Gastroesophageal sphincter (tissue), 4 donors: ENCODE results near the gene NOS1AP. TPM values are rescaled to one million over a fixed set of nuclear protein-coding genes. Genes with fewer than 3 reads are reported as not detected.
A peak's percentile ranks its signal among the peaks of the same experiment; 100 is the strongest.

Source experiments
- ATAC-seq: fragments of 150-250 bp; one replicate; pipeline ENCODE4 v1.9.1; 2016; ENCODE audit warnings: mild to moderate bottlenecking, moderate library complexity
- H3K27ac ChIP-seq, 4 donors: fragments of 200-600 bp; sonication (generic) in 3 of 4; 1 replicate in 3 of 4; 2 replicates in 1 of 4; pipeline ENCODE4 v1.5.1; 2016 to 2019
- H3K27me3 ChIP-seq: fragments of 200-600 bp; sonication (generic); one replicate; pipeline ENCODE4 v1.5.1; 2019
- H3K36me3 ChIP-seq, 2 donors: fragments of 200-600 bp; sonication (generic); one replicate each; pipeline ENCODE4 v1.5.1; 2019; ENCODE audit warnings: control low read depth in 1 of 2
- H3K4me1 ChIP-seq, 3 donors: fragments of 200-600 bp; sonication (generic); 1 replicate in 2 of 3; 2 replicates in 1 of 3; pipeline ENCODE4 v1.5.1; 2016 to 2019; ENCODE audit warnings: control low read depth in 2 of 3
- H3K4me3 ChIP-seq, 2 donors: fragments of 200-600 bp; sonication (generic); one replicate each; pipeline ENCODE4 v1.5.1; 2019; ENCODE audit warnings: mild to moderate bottlenecking in 1 of 2, moderate library complexity in 1 of 2
- H3K9me3 ChIP-seq, 3 donors: fragments of 200-600 bp; sonication (generic); one replicate each; pipeline ENCODE4 v1.5.1; 2017 to 2019; ENCODE audit warnings: control low read depth in 2 of 3
- EP300 ChIP-seq: sonication (generic); formaldehyde crosslinking; IDR thresholded peaks from one replicate; pipeline ENCODE4 v1.6.1; 2017; ENCODE audit warnings: antibody characterized with exemption, mild to moderate bottlenecking
- POLR2A ChIP-seq, 2 donors: fragments of 450-650 bp; IDR thresholded peaks; one replicate each; pipeline ENCODE4 v1.6.1; 2017; ENCODE audit warnings: antibody characterized with exemption in 2 of 2, mild to moderate bottlenecking in 2 of 2, moderate library complexity in 1 of 2
- POLR2AphosphoS5 ChIP-seq: sonication (generic); formaldehyde crosslinking; IDR thresholded peaks from one replicate; pipeline ENCODE4 v1.6.1; 2017; ENCODE audit warnings: antibody characterized with exemption
- WGBS, 2 donors: methylation state at CpG; one replicate each; pipeline ENCODE4 v1.1.5; 2018; ENCODE audit warnings: low coverage in 1 of 2; 5-methylcytosine and 5-hydroxymethylcytosine counted together
- total RNA-seq, 4 donors: library from RNA; depleted of rRNA; stranded (reverse); fragments of >200 nt; gene quantifications; one replicate each; pipeline ENCODE4 v1.1.0, GENCODE V29; 2016
- TF ChIP-seq, protein P1 (sequence below), 4 experiments: fragments of 200-600 bp in 2 of 4; fragments of 450-650 bp in 2 of 4; sonication (generic) in 1 of 4; IDR thresholded peaks; one replicate each; pipeline ENCODE4 v1.5.1; 2017 to 2019; ENCODE audit warnings: antibody characterized with exemption in 4 of 4, mild to moderate bottlenecking in 2 of 4, moderate library complexity in 2 of 4

The NOS1AP gene
- total RNA-seq, 4 donors from 2014 or later: 3.5 to 7.8 (median 4.1) TPM

- Histone ChIP-seq H3K27me3 (no peaks in the 10 kb centered on the region), H3K36me3 (no peaks in the 10 kb centered on the region), H3K27ac (peak overlapping the region in 1 of 4 donors; percentile 8), H3K9me3 (no peaks in the 10 kb centered on the region), H3K4me1 (peaks cover 0 to 5% (median 0%) of the 10 kb centered on the region in 3 donors), H3K4me3 (no peak overlapping the region)
- whole genome bisulfite sequencing, 2 donors: 41 to 63% methylated on average over 4 of the region's 4 CpGs
- no peak for ATAC-seq
- no peak for TF ChIP-seq POLR2AphosphoS5
- TF ChIP-seq POLR2A (IDR thresholded peaks at IDR 0.05): no peak
- TF ChIP-seq EP300: no peak
- TF ChIP-seq, protein P1, sequence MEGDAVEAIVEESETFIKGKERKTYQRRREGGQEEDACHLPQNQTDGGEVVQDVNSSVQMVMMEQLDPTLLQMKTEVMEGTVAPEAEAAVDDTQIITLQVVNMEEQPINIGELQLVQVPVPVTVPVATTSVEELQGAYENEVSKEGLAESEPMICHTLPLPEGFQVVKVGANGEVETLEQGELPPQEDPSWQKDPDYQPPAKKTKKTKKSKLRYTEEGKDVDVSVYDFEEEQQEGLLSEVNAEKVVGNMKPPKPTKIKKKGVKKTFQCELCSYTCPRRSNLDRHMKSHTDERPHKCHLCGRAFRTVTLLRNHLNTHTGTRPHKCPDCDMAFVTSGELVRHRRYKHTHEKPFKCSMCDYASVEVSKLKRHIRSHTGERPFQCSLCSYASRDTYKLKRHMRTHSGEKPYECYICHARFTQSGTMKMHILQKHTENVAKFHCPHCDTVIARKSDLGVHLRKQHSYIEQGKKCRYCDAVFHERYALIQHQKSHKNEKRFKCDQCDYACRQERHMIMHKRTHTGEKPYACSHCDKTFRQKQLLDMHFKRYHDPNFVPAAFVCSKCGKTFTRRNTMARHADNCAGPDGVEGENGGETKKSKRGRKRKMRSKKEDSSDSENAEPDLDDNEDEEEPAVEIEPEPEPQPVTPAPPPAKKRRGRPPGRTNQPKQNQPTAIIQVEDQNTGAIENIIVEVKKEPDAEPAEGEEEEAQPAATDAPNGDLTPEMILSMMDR (IDR thresholded peaks at IDR 0.05): no peak
Measured at GRCh38 chr1:162111572-162111971, 42.1 kb downstream of the NOS1AP start.

GRCh38 chr1:162113419-162113818, 43.9 kb downstream of the NOS1AP start:
- Histone ChIP-seq H3K36me3 (no peaks in the 10 kb centered on the region), H3K27ac (no peak overlapping the region), H3K27me3 (no peaks in the 10 kb centered on the region), H3K9me3 (no peaks in the 10 kb centered on the region), H3K4me3 (no peak overlapping the region), H3K4me1 (peaks cover 0 to 5% (median 0%) of the 10 kb centered on the region in 3 donors)
- TF ChIP-seq POLR2AphosphoS5: no peak
- no peak for TF ChIP-seq POLR2A (IDR thresholded peaks at IDR 0.05)
- TF ChIP-seq EP300: no peak
- TF ChIP-seq, protein P1 (IDR thresholded peaks at IDR 0.05): no peak
- 77 to 79% methylated on average over 5 of the region's 6 CpGs for WGBS, 2 donors
- no peak for ATAC-seq

DNA sequence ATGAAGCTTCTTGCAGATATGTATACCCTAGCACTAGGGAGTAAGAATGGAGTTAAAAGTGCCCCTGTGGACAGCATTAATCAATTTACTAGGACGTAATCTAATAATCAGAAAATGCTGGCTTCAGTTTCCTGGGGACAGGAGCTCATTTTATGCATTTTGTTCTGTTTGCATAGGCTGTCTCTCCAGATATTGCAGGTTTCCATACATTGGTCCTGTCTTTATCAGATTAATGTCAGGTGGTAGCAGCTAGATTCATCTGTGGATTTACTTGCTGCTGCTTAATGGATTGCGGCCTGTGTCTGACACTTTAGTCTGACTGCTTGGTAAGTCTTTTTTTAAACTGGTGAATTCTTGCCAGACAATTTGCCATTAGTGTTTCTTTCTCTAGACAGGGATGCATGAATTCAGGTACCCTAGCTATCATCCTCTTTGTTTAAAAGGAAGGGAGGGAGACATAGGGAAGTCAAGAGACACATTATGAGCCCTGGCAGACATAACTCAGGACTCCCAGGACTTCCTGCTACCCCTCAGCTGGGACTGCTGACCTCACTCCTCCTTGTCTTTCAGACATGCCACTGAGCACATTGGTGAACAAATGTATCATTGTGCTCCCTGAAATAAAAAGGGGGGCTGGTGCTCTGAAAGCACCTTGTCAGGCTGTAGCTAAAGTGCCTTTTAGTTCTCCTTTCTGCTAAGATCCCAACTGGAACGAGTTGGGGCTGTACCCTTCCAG, 47.7 kb downstream of the NOS1AP start:
- WGBS, 2 donors: 71 to 82% methylated on average over 2 of the region's 3 CpGs

GRCh38 chr1:162118063-162118462, 48.6 kb downstream of the NOS1AP start:
- no peak for TF ChIP-seq POLR2AphosphoS5
- H3K9me3 ChIP-seq: no peaks in the 10 kb centered on the region
- ATAC-seq: no peak
- WGBS, 2 donors: 88 to 94% methylated on average over 9 of the region's 9 CpGs
- no peak overlapping the region for H3K4me3 ChIP-seq
- H3K4me1 ChIP-seq: no peaks in the 10 kb centered on the region
- no peaks in the 10 kb centered on the region for H3K36me3 ChIP-seq
- H3K27me3 ChIP-seq: no peaks in the 10 kb centered on the region
- no peak overlapping the region for H3K27ac ChIP-seq

More for the DNA sequence above, 47.7 kb downstream of the NOS1AP start:
- H3K36me3 ChIP-seq: no peaks in the 10 kb centered on the region
- no peak overlapping the region for H3K27ac ChIP-seq
- TF ChIP-seq, protein P1 (IDR thresholded peaks at IDR 0.05): no peak
- TF ChIP-seq EP300 (no peak), POLR2AphosphoS5 (no peak), POLR2A (IDR thresholded peaks at IDR 0.05) (no peak)
- H3K4me3 ChIP-seq: no peak overlapping the region
- no peak for ATAC-seq
- no peaks in the 10 kb centered on the region for H3K4me1 ChIP-seq
- H3K27me3 ChIP-seq: no peaks in the 10 kb centered on the region
- H3K9me3 ChIP-seq: no peaks in the 10 kb centered on the region

DNA sequence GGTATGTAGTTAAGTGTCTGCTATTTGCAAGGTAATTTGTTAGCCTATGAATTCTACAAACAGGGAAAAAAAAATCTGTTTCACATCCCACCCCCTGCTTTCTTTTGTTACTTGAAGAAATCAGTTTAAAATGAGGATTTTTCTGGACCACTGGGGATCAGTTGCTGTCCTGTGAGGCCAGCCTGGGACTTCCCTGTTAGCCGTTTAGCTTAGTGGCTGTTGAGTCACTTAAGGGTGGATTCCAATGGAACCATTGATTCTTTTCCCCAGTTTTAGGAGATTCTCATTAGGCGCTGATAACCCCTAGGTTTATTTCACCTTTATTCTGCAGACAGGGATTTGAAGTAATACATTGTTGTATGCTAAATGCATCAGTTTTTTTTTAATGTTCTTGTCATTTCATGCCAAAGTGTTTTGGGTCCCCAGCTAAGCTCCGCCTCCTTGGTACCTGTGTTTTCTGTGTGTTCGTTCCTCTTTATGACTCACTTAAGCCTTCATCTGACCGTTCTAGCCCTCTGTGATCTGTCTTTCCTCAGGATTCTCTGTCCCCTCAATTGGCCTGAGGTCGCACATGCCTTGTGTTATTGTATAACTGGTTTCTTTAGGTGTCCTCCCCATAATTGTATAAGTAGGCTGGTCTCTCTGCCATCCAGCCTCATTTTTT, 59.3 kb downstream of the NOS1AP start:
- peaks cover 0 to 10% (median 0%) of the 10 kb centered on the region in 3 donors for H3K9me3 ChIP-seq
- no peak overlapping the region for H3K4me3 ChIP-seq
- ATAC-seq: no peak
- H3K36me3 ChIP-seq: no peaks in the 10 kb centered on the region
- no peaks in the 10 kb centered on the region for H3K27me3 ChIP-seq
- TF ChIP-seq EP300 (no peak), POLR2A (IDR thresholded peaks at IDR 0.05) (no peak), POLR2AphosphoS5 (no peak)
- TF ChIP-seq, protein P1 (IDR thresholded peaks at IDR 0.05): no peak
- WGBS, 2 donors: 83 to 100% methylated on average over 2 to 5 of the region's 6 CpGs
- no peak overlapping the region for H3K27ac ChIP-seq
- H3K4me1 ChIP-seq: peaks cover 0 to 16% (median 0%) of the 10 kb centered on the region in 3 donors
